ENCODE data around the gene ST3GAL4. TPM values are rescaled to one million over a fixed set of nuclear protein-coding genes. Genes with fewer than 3 reads are reported as not detected.

Gene ST3GAL4
- total RNA-seq, 1 donor from 2014 or later: 26.2 TPM

DNA sequence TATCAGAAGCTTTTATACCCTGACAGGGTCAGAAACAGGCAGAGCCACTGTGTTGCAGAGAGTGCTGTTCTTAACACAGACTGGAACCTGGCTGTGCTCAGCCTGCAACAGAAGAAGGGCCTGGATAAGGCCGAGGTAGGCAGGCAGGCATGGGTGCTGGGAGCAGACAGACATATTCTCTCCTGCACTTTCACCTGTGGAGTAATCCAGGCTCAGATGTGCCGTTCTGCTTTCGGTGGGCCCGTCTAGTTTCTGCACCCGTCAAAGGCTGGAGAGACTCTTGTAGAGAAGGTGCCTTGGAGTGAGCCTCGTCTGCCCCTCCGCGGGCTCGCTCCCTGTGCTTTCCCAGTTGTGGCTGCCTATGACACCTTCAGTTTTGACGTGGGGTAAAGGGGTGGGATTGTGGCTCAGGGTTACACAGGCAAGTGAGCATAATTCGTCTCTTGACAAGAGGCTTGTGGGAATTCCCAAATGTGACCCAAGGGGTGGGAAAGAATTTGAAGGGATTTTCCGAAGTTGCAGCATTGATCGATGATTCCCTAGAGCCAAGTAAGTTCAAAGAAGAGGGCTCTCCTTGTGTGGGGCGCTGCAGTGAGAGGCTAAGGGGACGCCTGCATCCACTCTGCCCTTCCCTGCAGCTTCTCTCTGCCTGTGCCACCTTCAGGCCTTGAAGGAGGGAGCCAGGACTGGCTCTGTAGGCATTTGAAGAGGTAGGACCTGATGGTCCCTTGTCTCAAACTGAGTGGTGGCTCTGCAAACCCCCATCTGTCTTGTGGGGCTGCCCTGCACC, 16.2 kb upstream of the ST3GAL4 start:
- intact Hi-C loops (cut with DNase I): no loop called here
- Histone ChIP-seq H3K36me3 (peaks cover 23% of the 10 kb centered on the region), H3K4me3 (no peak overlapping the region), H3K27ac (peak overlapping the region; percentile 53), H3K9me3 (no peaks in the 10 kb centered on the region), H3K4me1 (peaks cover 25% of the 10 kb centered on the region), H3K27me3 (ENCODE audit: low read depth) (no peaks in the 10 kb centered on the region)
- ATAC-seq (peak; percentile 3 to 38), DNase-seq (no peak)
- TF ChIP-seq, protein P1, sequence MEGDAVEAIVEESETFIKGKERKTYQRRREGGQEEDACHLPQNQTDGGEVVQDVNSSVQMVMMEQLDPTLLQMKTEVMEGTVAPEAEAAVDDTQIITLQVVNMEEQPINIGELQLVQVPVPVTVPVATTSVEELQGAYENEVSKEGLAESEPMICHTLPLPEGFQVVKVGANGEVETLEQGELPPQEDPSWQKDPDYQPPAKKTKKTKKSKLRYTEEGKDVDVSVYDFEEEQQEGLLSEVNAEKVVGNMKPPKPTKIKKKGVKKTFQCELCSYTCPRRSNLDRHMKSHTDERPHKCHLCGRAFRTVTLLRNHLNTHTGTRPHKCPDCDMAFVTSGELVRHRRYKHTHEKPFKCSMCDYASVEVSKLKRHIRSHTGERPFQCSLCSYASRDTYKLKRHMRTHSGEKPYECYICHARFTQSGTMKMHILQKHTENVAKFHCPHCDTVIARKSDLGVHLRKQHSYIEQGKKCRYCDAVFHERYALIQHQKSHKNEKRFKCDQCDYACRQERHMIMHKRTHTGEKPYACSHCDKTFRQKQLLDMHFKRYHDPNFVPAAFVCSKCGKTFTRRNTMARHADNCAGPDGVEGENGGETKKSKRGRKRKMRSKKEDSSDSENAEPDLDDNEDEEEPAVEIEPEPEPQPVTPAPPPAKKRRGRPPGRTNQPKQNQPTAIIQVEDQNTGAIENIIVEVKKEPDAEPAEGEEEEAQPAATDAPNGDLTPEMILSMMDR (IDR thresholded peaks at IDR 0.05): no peak

DNA sequence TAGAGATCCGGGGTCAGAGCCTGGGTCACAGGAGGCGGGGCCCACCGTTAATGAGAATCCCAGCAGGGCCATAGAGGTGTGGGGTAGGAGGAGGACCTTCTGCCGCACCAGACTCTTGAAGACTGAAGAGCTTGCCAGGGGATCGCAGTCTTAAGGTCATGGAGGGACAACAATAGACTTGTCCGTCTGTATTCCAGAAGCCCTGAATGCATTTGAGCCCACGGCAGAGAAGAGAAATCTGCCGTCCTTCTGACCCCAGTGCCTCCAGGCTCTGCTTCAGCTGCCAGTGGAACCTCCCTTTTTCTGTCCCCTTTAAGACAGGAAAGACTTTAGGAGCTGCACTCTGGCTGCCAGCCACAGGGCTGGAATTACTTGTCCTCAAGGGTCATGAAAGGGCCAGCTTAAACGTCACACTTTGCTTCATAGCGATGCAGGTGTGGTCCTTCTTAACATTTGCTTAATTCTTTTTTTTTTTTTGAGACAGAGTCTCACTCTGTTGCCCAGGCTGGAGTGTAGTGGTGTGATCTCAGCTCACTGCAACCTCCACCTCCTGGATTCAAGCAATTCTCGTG, 15.5 kb upstream of the ST3GAL4 start:
- Histone ChIP-seq H3K9me3 (no peaks in the 10 kb centered on the region), H3K4me1 (peaks cover 25% of the 10 kb centered on the region), H3K27ac (peak overlapping the region; percentile 66), H3K4me3 (no peak overlapping the region), H3K36me3 (peaks cover 22% of the 10 kb centered on the region), H3K27me3 (ENCODE audit: low read depth) (no peaks in the 10 kb centered on the region)
- intact Hi-C loops (cut with DNase I): no loop called here
- ATAC-seq (peak; percentile 73 to 87), DNase-seq (peak; percentile 86)
- TF ChIP-seq, protein P1 (IDR thresholded peaks at IDR 0.05): no peak

DNA sequence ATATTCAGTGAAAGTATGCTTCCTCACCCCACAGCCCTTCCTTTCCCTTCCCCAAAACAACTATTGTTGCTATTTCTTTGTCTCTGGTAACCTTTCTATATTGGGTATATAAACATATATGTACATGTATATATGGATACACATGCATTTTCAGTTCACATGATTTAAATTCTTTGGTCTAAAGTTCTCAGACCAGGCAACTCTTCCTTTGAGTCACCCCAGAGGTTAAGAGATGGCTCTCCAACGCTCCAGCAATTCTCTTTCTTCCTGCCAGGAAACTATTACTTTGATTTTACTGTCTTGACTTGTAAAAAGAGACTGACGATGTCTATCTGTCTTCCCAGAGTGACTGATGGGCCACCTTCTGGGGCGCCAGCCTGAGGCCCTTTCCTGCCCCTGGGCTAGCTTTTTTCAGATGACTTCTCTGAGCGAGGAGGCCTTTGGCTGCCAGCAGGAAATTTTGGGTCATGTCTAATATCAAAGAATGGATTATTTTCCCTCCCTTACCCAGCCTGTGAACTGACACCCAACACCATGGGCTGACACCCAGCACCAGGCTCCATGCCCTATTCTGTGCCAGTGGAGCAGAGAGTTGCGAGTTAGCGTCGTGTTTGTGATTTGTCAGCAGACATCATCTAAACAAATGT, 14.4 kb upstream of the ST3GAL4 start:
- Histone ChIP-seq H3K27me3 (ENCODE audit: low read depth) (no peaks in the 10 kb centered on the region), H3K27ac (peak overlapping the region; percentile 66), H3K4me1 (peaks cover 32% of the 10 kb centered on the region)

DNA sequence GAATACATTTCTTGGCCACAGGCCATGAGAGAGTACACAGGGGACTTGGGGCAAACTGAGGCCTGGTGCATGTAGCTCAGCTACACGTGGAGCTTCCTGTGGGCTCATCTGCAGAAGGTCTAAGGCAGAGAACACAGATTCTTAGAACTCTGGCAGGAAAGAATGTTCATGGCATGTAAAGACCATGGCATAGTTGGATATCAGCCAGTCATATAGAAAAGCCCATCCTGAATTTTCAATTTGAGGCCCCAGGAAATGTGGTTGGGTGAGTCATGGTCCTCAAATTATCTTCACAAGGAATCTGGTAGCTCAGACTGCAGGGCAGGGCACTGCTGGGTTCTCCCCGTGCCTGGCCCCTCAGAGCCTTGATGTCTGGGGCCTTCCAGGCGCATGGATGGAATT, 13.7 kb upstream of the ST3GAL4 start:
- no peaks in the 10 kb centered on the region for H3K27me3 ChIP-seq (ENCODE audit: low read depth)
- DNase-seq (no peak), ATAC-seq (no peak)
- no peak overlapping the region for H3K27ac ChIP-seq
- H3K9me3 ChIP-seq: no peaks in the 10 kb centered on the region
- H3K4me1 ChIP-seq: peaks cover 34% of the 10 kb centered on the region
- intact Hi-C loops (cut with DNase I): no loop called here
- TF ChIP-seq, protein P1 (IDR thresholded peaks at IDR 0.05): no peak
- H3K36me3 ChIP-seq: peaks cover 33% of the 10 kb centered on the region
- no peak overlapping the region for H3K4me3 ChIP-seq

More for the DNA sequence above, 14.4 kb upstream of the ST3GAL4 start:
- Histone ChIP-seq H3K4me3 (no peak overlapping the region), H3K9me3 (no peaks in the 10 kb centered on the region), H3K36me3 (peaks cover 27% of the 10 kb centered on the region)
- DNase-seq (no peak), ATAC-seq (no peak)
- TF ChIP-seq, protein P1 (IDR thresholded peaks at IDR 0.05): no peak
- intact Hi-C loops (cut with DNase I): no loop called here

DNA sequence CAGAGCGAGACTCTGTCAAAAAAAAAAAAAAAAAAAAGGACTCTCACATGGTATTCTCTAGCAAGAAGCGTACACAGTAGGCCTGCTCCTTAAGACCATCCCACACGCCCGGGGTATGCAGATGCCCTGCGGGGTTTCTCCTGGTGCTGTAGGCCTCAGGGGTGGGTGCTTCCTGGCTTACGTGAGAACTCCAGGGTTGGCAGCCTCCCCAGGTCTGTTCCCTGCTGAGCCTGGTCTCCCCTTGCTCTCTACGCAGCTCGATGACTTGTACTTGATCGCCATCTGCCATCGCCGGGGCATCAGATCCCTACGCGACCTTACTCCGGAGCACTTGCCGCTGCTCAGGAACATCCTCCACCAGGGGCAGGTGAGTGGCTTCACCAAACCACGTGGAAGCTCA, 12.4 kb upstream of the ST3GAL4 start:
- ATAC-seq: no peak
- Histone ChIP-seq H3K27ac (no peak overlapping the region), H3K4me1 (peaks cover 38% of the 10 kb centered on the region), H3K27me3 (ENCODE audit: low read depth) (no peaks in the 10 kb centered on the region), H3K9me3 (no peaks in the 10 kb centered on the region), H3K4me3 (no peak overlapping the region), H3K36me3 (peaks cover 34% of the 10 kb centered on the region)
- DNase-seq: no peak
- TF ChIP-seq, protein P1 (IDR thresholded peaks at IDR 0.05): no peak
- intact Hi-C loops (cut with DNase I): no loop called here
